HG02642 (cell line): Measurements from ENCODE around the gene STX1B.
"Not testable (repeated sequence)": the region's sequence is repeated elsewhere in the genome, so short reads cannot be mapped to it uniquely, and the experiment has no call there.

Experiments
- ATAC-seq: cut with Tn5 transposase; IDR thresholded peaks from one replicate; pipeline ENCODE4 v1.9.1; 2021; ENCODE audit warnings: mild to moderate bottlenecking; ENCODE audit not compliant: unreplicated experiment, poor library complexity

Gene STX1B

DNA sequence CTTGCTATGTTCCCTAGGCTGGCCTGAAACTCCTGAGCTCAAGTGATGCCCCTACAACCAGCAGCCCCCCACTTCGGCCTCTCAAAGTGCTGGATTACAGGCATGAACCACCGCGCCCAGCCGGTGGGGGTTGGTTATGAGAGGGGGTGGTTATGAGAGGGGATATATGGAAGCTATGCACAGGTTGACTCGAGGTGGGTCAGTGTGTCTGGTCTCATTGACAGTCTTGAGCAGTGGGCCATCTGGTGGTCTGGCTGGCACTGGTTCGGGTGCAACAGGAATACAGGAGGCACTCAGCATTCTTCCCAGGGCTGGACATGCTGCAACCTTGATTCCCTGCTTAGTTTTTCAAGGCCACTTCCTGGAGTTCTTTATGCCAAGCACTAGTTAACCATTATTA lies 5.6 kb upstream of the STX1B start:
- no peak for ATAC-seq

DNA sequence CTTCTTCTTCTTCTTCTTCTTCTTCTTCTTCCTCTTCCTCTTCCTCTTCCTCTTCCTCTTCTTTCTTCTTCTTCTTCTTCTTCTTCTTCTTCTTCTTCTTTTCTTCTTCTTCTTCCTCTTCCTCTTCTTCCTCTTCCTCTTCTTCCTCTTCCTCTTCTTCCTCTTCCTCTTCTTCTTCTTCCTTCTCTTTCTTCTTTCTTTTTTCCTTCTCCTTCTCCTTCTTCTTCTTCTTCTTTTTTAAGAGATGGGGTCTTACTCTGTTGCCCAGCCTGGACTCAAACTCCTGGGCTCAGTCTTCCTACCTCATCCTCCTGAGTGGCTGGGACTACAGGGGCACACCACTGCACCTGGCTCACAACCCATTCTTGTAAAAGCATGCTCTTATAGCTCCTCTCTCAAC lies 2.9 kb upstream of the STX1B start:
- ATAC-seq: not testable (repeated sequence)

DNA sequence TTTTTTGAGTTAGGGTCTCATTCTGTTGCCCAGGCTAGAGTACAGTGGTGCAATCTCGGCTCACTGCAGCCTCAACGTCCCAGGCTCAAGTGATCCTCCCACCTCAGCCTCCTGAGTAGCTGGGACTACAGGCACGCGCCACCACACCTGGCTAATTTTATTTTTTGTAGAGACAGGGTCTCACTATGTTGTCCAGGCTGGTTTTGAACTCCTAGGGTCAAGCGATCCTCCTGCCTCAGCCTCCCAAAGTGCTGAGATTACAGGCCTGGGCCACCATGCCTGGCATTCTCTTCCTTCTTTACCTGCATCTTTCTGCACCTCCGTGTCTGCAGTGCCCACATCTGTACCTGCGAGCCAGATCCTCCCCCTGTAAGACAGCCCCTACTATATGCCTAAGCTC lies 1.4 kb upstream of the STX1B start:
- ATAC-seq: not testable (repeated sequence)

DNA sequence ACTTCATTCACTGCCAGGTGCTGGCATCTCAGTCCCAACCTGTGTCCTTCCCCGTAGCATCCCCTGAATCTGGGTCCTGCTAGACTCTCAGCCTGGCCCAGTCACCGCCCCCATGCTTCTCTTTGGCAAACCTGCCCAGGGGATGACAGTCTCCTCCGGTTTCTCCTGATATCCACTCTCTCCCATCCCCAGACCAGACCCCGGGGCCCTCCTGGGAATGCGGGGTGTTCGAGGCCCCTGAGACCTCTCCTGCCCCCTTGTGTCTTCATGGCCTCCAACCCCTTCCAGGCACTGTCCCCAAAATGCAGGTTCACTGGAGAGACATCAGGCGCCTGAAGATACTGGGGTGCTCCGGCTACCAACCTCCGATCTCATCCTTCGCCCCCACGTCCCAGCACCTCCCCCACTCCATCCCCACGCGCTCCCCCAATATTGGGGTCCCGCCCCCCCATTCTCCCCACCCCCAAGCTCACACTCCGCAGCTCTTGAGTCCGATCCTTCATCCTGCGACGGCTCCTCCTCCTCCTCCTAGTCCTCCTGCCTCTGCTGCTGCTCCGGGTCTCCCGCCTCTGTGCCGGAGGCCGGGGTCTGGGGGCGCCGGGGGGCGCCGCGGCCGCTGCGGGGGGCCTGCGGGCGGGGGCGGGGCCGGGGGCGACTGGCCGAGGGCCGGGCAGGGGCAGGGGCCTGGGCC lies 399 bp downstream of the STX1B start:
- ATAC-seq: no peak

DNA sequence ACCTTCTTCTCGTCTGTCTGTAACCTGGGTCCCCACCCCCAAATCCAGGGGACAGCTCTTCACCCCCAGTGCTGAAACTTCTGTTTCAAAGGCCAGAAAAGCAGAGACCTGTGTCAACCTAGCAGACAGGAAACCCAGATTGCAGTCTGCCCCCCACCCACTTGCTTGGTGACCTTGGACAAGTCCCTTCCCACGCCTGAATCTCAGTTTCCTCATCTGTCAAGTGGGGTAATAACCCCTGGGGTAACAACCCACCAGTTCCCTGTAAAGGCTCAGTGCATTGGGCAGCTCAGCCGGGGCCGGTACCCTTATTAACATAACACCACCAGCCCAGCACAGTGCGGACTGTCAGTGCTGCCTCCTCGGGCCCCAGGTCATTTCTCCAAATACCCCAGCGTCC lies 1.3 kb downstream of the STX1B start:
- no peak for ATAC-seq

DNA sequence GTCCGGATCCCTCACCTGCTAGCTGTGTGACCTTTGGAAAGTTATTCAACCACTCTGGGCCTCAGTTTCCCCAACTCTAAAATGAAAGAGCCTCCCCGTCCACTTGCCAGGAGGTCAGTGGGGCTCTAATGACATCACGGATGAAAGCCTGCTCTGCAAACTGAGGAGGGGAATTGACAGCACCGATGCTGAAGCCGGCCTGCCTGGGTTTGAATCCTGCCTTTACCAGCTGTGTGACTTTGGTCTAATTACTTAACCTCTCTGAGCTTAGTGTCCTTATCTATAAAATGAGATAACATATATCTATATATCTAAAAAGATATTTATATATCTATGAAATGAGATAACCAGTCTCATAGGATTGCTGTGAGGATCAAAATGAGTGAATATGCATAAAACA lies 1.9 kb downstream of the STX1B start:
- ATAC-seq: no peak

DNA sequence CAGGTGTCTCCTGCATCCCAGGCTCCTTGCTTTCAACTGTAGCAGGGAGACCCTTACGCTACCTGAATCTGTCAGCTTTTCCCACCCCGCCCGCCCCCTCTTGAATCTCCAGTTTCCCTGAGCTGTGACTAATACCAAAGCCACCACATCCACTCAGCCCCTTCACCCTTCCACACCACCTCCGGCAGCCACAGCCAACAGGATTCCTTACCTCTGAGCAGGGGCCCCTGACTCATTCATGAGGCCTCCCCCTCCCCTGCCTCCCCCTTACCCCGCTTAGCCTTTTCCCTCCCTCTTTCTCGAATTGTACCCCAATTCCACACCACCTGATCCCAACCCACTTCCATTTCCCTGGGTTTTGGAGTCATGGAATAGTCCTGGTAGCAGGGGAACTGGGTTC lies 2.3 kb downstream of the STX1B start:
- ATAC-seq: no peak

DNA sequence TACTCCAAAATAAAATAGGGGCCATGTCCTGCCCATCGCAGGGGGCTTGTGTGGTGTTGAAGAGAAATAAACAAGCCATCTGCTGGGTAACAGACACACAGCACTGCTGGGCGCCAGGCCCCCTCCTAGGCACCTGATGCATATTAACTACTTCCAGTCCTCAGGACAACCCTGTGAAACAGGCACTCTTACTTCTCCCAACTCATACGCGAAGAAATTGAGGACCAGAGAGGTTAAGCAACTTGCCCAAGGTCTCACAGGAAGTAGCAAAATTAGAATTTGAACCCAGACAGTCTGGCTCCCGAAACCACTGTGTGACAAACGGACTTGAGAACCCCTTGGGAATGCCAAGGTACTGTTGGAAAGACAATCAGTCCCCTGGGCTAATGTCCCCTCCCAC lies 2.8 kb downstream of the STX1B start:
- no peak for ATAC-seq

DNA sequence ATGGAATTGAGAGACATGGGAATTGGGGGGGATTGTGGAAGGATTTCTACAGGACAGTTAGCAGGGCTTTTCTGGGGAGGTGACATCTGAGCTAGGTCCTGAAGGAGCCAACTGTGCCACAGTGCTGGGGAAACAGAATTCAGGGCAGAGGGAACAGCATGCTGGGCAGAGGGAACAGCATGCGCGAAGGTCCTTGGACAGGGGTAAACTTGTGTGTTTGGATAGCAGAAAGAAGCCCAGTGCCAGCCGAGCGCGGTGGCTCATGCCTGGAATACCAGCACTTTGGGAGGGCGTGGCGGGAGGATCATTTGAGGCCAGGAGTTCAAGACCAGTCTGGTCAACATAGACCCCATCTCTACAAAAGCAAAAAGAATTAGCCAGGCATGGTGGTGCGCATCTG lies 3.8 kb downstream of the STX1B start:
- no peak for ATAC-seq

DNA sequence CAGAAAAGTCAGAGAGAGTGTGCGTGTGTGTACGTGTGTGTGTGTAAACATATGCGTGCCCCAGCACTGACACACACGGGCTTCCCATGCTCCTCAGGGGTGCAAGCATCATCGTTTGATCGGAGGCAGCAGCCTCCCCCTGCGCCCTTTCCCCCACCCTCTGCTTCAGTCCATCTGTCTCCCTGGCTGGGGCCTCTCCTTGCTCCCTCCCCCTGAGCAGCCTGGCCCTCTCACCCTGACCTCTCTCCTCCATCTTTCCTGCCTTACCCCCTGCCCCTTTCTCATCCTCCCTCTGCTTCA lies 4.4 kb downstream of the STX1B start:
- ATAC-seq: no peak

DNA sequence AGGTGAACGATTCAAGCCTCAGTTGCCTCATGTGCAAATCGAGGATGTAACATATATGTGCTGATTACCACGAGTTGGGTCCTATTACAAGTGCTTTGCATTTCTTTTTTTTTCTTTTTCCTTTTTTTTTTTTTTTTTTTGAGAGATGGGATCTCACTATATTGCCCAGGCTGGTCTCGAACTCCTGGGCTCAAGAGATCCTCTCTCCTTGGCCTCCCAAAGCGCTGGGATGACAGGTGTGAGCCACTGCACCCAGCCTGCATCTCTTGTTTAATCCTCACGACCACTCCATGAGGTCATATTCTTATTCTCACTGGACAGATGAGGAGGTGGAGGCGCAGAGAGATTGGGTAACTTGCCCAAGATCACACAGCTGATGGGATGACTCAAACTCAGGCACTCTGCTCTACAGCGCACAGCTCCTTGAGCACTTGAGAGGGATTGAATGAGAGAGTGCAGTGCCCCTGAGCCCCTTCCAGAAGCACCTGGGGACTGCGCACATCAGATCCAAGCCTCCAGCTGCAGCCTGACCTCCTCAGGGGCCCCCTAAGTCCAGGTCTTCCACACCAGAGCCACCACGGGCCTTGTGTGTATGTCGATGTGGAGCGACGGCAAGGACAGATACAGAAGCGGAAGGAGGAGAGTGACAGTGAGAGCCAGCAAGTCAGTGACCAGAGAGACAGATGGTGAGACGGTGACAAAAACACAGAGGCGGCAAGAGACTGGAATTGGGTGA lies 4.9 kb downstream of the STX1B start:
- no peak for ATAC-seq

DNA sequence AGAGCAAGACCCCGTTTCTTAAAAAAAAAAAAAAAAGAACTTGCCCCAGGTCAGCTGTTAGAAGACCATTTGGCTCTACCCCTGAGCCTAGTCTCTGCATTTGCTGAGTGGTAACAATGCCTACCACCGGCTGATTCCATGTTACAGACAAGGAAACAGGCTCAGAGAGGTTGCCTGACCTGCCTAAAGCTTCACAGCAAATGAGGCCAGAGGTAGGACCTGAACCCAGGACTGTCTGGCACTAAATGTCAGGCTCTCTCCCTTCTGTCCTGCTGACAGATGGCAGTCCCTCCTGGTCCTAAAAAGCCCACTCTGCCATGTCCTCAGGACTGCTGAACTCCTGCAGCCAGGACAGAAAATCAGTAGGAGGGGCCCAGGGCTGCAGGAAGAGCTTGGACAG lies 5.8 kb downstream of the STX1B start:
- no peak for ATAC-seq

DNA sequence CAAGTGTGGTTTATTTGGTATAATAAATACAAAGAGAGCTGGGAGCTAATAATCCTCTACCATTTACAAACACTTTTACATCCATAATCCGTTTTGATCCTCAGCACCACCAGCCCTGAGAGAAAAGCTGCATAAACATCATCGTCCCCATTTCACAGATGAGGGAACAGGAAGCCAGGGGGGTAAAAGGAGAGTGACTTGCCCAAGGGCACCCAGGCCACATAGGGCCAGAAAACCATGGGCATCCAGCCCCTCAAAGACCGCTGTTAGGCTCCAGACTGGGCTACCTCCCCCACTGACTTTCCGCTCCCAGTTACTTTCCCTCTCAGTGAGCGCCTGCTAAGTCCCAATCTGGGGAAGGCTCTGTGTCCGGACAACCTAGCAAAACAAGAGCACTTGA lies 6.7 kb downstream of the STX1B start:
- ATAC-seq: no peak

DNA sequence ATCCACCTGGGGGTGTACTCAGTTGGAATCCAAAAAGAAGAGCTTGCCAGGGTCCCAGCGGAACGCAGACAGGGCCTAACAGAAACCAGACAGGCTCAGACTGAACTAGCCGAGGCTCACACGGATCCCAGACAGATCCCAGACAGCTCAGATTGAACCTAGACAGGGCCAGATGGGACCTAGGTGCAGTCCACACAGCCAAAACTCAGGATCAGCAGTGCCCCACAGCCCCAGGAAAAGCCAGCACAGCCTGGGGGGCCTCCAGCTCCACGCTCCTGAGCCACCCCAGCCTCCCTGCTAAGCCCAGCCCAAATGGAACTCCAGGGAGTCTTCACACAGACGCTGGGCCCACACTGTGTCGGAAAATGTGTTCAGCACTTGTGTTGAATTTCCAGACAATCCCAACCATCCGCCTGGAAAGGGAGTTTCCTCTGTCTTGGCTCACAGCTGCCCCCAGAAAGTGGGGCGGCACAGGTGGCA lies 7.5 kb downstream of the STX1B start:
- ATAC-seq: no peak

DNA sequence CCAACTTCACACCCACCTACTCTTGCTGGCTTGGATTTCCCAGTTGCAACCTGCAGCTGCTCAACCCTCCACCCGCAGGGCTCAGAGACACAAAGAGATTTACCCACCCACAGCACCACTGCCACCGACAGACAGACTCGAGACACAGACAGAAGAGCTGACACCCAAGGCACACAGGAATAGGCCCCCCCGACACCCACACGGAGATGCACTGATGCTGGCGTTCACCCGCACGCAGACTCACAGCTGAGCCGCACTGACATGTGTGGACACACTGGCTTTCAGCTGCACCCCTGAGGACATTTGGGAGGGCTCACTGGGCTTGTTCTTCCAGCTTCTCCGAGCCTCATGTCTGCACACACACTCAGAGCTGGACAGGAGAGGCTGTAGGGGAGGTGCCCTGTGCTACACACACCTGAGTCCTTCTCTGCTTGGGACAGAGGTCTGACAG lies 8.2 kb downstream of the STX1B start:
- ATAC-seq: no peak

DNA sequence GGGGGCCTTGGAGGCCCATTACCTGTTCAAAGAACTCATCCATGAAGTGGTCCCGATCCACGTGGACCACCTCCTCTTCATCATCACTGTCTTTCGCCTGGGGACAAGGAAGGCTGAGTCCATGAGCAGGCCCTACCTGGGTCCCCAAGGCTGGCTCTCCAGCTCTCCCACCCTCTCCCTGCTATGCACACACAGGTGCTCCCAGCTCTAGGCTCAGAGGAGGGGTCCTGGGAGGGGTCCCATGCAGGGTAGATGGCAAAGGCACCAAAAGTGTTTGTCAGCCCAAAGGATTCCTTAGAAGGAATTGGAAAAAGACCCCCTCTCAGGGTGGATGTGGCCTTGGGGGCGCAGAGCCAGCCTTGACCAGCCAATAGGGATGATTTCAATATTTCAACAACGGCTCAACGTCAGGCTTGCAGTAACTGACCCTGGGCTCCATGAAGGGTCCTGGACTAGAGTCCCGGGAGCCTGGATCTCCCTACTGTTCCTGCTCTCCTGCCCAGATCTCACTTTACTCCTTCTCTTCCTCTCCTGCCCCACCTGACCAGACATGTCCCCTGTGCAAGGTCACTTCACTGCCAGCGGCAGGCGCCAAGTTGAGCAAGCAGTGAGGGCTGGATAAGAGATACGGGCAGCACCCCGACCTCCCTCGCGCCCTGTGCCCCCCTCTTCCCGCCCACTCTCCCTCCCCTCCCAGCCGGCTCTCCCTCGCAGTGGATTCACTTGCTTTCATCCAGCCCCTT lies 8.8 kb downstream of the STX1B start:
- no peak for ATAC-seq

DNA sequence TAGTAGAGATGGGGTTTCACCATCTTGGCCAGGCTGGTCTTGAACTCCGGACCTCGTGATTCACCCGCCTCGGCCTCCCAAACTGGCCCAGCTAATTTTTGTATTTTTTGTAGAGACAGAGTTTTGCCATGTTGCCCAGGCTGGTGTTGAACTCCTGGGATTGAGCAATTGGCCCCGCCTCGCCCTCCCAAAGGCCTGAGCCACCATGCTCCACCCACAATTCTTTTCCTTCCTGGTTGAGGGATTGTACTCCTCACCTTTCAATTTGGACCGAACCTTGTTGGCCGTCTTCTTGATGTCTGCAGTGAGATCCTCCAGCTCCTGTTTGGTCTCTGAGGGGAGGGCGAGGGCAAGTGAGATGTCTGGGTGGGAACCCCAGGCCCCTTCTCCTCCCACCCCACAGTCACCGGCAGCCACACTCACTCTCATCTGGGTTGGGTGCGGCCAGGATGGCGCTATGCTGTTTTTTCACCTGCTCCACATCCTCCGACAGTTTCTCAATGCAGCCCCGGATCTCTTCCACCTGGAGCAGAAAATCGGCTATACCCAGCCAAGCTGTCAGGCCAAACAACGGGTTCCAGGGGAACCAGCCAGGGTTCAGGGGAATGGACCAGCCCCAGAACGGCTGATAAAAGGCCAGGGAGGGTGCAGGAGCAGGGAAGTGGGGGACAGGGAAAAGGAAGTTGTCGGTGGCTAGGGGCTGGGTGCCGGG lies 9.6 kb downstream of the STX1B start:
- no peak for ATAC-seq

DNA sequence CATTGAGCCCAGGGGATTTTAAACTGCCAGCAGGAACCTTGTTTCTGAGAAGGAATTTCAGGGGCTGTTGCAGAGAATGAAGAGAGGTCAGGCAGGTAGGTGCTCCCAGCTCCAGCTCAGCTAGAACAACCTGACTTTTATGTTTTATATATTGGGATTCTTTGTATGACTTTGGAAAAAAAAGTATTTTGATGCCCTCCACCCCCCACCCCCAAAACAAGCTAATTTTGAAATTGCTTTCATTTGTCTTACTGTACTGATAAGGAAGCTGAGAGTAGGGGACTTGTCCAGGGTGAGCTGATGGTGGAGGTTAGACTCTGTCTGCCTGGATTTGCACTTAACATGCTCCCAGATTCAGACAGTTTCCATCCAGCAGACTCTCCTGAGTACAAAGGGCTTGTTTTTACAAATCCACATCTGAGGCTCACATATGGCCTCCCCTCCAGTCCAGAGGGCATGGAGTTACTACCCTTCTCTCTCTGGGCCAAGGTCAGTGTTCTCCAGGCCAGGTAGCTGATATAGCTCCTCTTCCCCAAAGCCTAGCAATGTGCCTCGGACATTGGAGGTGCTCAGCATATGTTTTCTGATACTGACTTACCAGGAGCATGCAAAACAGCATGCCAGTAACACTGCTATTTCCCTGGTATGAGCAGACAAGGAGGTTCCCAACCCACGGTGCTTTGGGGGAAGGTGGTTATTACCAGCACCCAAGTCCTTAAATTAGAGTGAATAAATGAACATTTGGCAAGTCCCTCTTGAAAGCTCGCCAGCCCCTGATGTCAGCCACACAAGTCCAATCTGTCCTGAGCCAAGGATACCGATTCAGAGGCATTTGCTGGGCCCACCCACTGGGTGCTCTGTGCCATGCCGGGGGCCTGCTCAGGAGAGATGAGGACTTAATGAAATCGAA lies 11.3 kb downstream of the STX1B start:
- no peak for ATAC-seq

DNA sequence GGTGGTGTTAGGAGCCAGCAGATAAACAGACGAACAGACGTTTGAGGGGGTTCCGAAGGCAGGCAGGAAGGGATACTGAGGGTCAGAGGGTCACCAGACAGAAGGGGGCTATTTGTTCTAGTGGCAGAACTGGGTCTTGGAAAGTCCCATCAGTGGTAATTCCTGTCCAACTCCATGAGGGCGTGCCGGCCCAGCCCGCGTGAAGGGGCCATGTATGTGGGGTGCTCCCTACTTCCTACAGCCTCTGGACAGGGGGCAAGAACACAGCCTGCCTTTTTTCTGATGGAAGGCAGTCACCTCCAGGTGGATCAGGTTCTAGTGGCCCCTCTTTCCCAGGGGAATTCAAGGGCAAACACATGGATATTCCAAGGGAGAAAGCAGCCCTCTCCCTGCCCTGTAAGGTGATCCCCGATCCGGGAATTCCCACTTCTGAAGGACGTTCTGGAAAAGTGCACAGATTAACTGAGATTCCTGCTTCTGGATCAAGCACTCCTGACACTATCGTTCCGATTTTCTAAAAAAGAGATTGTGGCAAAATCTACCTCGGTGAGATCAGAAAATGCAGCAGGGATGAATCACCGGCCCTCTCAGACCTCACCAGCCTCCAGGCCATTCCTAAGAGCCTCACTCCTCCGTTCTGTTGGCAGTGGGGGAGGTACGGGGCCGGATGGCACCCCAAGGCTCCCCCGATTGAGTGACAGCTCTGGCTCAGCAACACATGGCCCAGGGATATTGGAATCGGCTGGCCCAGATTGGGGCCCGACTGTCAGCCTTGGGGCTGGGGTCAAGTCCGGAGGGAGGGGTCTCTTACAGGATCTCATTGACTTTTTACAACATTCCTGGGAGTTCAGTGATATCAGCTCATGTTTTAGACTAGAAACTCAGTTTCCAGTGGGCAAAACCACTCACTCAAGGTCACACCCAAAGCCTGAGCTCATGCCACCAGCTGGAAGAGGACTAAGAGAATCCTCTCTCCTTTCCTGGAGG lies 12.4 kb downstream of the STX1B start:
- no peak for ATAC-seq
